Left lobe of liver (tissue), 2 donors: ENCODE results near the gene OR2T8. TPM values are rescaled to one million over a fixed set of nuclear protein-coding genes. Genes with fewer than 3 reads are reported as not detected.
"Not testable (repeated sequence)": the region's sequence is repeated elsewhere in the genome, so short reads cannot be mapped to it uniquely, and the experiment has no call there.

Experiments
- ATAC-seq: fragments of 200-7000 bp; cut with Tn5 transposase; one replicate; pipeline ENCODE4 v1.9.1; 2020; ENCODE audit warnings: mild to moderate bottlenecking, moderate library complexity
- DNase-seq: peaks from one replicate; pipeline ENCODE4 v3.0.0-alpha.2; 2020; ENCODE audit warnings: low spot score
- total RNA-seq: library from RNA; stranded (reverse); gene quantifications from one replicate; pipeline ENCODE4 v1.2.1, GENCODE V29; 2021
- donor health status: DM: no; HTN: no; CAD: no; lungs with moderate emphysema.
- donor health status: DM: no; HTN: yes; CAD: no.

OR2T8 gene
- not detected for total RNA-seq

DNA sequence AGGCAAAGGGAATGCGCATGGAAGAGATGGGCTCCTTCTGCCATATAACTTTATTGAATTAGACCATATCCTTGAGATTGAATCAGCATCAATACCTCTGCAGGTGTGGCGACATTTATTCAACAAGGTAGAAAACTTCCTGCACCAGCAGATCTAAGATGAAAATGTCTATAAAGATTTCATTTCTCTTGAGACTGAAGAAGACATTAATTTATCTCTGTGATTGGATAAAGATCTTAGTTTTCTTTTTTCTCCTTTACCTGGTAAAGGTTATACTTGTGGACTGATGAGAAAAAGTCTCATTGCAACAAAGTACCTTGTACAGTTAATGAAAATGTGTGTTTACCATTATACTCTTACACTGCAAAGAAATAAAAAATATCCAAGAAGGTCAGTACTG is at the start of gene OR2T8:
TSS of gene OR2T8 (plus strand) at position 301 of the 400 bp plus-strand sequence. CDS start 766 bp downstream, outside the sequence.
- no peak for DNase-seq
- no peak for ATAC-seq

- DNase-seq (no peak), ATAC-seq (no peak)
Observed at GRCh38 chr1:247883346-247883745, 36.7 kb upstream of the OR2T8 start.

DNA sequence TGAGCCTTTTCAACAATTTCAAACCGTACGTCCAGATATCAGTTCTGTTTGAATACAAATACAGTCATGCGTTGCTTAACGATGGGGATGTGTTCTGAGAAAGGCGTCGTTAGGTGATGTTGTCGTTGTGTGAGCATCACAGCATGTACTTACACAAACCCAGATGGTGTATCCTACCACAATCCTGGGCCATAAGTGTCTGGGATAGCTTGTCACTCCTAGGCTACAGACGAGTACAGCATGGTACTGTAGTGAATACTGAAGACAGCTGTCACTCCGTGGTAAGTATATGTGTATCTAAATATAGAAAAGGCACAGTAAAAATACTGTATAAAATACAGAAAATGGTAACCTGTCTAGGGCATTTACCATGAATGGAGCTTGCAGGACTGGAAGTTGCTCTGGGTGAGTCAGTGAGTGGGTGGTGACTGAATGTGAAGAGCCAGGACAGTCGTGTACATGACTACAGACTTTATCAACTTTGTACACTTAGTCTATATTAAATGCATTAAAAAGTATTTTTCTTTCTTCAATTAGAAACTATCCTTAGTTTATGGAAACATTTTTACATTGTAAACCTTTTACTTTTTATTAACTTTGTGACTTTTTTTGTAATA is 35.1 kb upstream of the OR2T8 start:
- DNase-seq (no peak), ATAC-seq (no peak)

- ATAC-seq (no peak), DNase-seq (no peak)
Observed at GRCh38 chr1:247895163-247895637, 24.9 kb upstream of the OR2T8 start, which contains the start of gene OR2W3. Gene OR2W3 (plus strand): TSS chr1:247895587. CDS start chr1:247895587, 0 bp downstream.

- DNase-seq: no peak
- ATAC-seq: no peak
Observed at GRCh38 chr1:247895976-247896375, 24.1 kb upstream of the OR2T8 start.

DNA sequence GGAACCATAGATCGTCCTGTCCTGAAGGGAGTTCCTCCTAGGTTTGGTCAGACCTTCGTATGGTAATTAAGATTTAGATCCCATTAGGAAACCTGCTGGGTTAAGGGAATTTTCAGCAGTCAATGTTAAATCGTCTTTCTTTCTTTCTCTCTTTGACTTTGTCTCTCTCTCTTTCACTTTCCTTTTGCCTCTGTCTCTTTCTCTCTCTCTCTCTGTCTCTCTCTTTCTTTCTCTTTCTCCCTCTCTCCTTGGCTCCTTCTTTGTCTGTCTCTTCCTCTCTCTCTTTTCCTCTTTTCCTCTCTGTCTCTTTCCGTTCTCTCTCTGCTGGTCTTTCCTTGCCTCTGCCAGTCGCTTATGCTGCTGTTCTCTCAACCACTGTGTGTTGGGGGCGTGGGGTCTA is 15.9 kb upstream of the OR2T8 start:
- ATAC-seq (no peak), DNase-seq (no peak)

DNA sequence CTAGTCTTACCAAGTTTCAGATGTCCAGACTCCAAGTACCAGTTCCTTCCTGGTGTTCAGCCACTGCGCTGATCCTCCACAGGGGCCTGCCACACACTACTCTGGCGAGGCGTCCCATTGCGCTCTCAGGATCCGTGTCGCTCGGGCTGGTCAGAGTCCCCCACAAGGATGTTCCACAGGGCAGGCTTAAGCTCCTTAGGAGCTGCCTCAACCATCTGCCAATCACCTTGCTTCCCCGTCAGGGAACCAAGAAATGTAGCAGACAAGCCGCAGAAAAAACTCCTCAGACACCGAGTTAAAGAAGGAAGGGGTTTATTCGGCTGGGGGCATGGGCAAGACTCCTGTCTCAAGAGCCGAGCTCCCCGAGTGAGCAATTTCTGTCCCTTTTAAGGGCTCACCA is 14.9 kb upstream of the OR2T8 start:
- ATAC-seq (no peak), DNase-seq (no peak)

DNA sequence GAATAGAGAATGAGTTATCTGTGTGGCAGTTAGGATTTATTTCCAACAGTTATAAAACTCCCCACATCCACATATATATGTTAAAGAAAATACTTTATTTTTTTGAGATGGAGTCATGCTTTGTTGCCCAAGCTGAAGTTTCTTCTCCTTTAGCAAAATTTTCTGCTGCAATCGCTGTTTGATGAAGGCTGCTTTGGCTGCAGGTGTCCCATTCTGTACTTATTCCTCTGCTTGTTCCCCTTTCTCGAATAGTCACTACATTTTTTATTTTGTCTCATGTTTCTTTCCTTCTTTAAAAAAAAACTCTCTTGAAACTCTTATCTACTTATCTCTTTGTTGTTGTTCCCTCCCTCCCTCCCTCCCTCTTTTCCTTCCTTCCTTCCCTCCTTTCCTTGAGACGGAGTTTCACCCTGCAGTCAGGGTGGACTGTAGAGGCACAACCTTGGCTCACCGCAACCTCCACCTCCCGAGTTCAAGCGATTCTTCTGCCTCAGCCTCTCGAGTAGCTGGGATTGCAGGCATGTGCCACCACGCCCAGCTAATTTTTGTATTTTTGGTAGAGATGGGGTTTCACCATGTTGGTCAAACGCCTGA is 14.0 kb upstream of the OR2T8 start:
- DNase-seq: no peak

GRCh38 chr1:247906504-247907047 is 13.5 kb upstream of the OR2T8 start:
- ATAC-seq (peak; percentile 64), DNase-seq (no peak)

More for the DNA sequence above, 14.0 kb upstream of the OR2T8 start:
- ATAC-seq: no peak

DNA sequence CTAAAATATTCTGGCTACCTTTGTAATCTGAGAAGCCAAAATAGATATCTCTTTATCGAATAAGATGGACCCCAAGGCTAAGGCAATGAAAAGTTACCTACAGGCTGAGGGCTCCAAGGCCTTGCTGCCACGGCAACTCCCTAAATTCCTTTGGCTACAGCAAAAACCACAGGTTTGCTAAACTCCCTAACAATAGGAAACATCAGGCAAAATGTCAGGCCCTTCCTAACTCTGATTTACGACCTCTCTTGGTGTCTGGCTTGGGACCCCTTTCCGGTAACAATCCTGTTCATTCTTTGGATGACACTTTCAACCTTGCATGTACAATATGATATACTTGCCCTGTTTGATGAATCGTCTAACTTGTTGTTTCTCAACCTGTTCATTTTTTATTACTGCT is 11.3 kb upstream of the OR2T8 start:
- DNase-seq (no peak), ATAC-seq (no peak)

- ATAC-seq (no peak), DNase-seq (no peak)
Observed at GRCh38 chr1:247913786-247914185, 6.3 kb upstream of the OR2T8 start.

- no peak for ATAC-seq
- no peak for DNase-seq
Observed at GRCh38 chr1:247914941-247915662, 5.0 kb upstream of the OR2T8 start.

GRCh38 chr1:247923941-247924340 is 3.9 kb downstream of the OR2T8 start:
- no peak for ATAC-seq
- no peak for DNase-seq

GRCh38 chr1:247924868-247925267 is 4.8 kb downstream of the OR2T8 start, which contains the start of gene OR2AJ1:
Gene OR2AJ1 (plus strand): TSS chr1:247924889. CDS start chr1:247933769, 8,880 bp downstream.
- ATAC-seq: no peak
- DNase-seq: no peak

DNA sequence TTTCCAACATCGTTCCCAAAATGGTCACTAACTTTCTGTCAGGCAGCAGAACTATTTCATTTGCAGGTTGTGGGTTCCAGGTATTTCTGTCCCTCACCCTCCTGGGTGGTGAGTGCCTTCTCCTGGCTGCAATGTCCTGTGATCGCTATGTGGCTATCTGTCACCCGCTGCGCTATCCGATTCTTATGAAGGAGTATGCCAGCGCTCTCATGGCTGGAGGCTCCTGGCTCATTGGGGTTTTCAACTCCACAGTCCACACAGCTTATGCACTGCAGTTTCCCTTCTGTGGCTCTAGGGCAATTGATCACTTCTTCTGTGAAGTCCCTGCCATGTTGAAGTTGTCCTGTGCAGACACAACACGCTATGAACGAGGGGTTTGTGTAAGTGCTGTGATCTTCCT is 13.9 kb downstream of the OR2T8 start:
- ATAC-seq (no peak), DNase-seq (no peak)

- DNase-seq: no peak
- ATAC-seq: no peak
Observed at GRCh38 chr1:247935781-247936180, 15.7 kb downstream of the OR2T8 start.

DNA sequence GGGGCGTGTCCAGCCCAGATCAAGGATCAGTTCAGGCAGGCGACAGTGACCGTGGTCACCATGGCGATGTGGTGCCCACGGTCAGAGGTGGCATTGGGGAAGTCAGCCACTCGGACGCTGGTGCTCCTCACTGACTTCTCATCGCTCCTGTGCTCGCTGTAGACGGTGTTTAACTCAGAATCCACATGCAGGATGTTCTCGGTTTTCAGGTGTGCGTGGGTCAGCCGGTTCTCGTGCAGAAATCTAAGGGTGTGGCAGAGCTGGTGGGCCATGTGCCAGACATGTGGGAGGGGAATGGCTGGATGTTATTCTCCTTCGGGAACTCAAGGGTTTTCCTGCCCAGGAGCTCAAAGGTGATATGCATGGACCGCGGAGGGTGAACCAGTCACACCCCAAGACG is 16.4 kb downstream of the OR2T8 start:
- no peak for DNase-seq
- ATAC-seq: no peak

DNA sequence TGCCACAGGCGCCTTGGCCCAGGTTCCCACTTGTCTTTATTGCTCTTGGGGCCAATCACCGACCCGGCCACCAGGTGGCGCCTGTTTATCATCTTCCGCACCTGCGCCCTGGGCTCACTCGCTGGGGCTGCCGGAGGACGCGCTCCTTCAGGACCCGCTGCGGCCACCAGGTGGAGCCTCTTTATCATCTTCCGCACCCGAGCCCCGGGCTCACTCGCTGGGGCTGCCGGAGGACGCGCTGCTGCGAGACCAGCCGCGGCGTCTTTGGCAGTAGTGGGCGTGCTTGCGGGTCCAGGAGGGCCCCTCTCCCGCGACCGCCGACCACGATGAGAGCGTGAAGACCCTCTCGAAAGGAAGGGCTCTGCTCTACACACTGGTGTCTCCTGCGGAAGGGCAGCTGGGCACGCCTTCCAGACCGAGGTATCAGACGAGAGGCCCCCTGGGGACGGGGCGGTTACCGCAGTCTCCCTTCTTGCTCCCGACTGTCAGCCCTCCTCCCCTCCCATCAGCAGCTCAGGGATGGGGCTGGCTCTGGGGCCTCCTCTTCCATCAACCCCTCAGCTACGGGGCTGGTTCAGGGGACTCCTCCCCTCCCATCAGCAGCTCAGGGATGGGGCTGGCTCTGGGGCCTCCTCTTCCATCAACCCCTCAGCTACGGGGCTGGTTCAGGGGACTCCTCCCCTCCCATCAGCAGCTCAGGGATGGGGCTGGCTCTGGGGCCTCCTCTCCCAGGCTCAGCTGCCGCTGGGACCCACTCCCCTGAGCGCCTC is 17.1 kb downstream of the OR2T8 start:
- DNase-seq: not testable (repeated sequence)

DNA sequence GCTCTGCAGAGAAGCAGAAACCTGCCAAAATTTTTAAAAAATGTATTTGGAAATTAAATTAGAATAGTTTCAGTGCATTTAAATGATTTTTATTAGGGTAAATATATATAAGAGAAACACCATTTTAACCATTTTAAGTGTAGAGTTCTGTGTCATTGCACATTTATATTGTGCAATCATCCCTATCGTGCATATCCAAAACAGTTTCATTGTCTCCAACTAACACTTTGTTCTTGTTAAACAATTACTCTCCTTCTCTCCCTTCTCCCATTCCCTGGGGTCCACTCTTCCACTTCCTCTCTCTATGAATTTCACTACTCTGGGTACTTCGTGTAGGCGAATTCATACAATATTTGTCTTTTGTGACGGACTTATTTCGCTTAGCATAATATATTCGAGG is 22.6 kb downstream of the OR2T8 start:
- no peak for DNase-seq
- ATAC-seq: no peak

More for the DNA sequence above, 17.1 kb downstream of the OR2T8 start:
- ATAC-seq: peak; percentile 65

DNA sequence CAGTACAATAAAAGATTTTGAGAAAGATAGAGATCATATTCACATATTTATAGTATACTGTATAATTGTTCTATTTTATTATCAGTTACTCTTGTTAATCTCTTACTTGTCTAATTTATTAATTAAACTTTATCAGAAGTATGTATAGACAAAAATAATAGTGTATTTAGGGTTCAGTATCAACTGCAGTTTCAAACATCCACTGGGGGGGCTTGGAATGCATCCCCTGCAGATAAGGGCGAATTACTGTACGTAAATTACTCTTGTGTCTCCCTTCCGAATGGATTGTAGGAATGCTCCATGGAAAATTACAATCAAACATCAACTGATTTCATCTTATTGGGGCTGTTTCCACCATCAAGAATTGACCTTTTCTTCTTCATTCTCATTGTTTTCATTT is 28.5 kb downstream of the OR2T8 start, which contains the start of gene OR2L8:
TSS of gene OR2L8 (plus strand) at position 301 of the 400 bp plus-strand sequence. CDS start at position 301, 0 bp downstream.
- DNase-seq (no peak), ATAC-seq (no peak)

- ATAC-seq: no peak
- no peak for DNase-seq
Observed at GRCh38 chr1:247953408-247953807, 33.4 kb downstream of the OR2T8 start.
